ENCODE results near the gene ZNF784. TPM values are rescaled to one million over a fixed set of nuclear protein-coding genes. Genes with fewer than 3 reads are reported as not detected.

Gene ZNF784
- total and polyA plus RNA-seq, 2 of the 4 experiments (the other 2 are of a cell fraction), result 2.5 to 3.7 TPM

- CTCF ChIA-PET, result no interaction called here
- no peak overlapping the region for H3K14ac ChIP-seq (replicated peaks; ENCODE audit: low read depth, low read length)
- peaks cover 58% of the 10 kb centered on the region for H3K36me3 ChIP-seq (ENCODE audit: control insufficient read depth, insufficient read depth, low read length)
- no peak overlapping the region for H3K4me3 ChIP-seq (ENCODE audit: insufficient read depth, low read depth, low read length)
- no peak overlapping the region for H2BK20ac ChIP-seq (ENCODE audit: low read depth, low read length)
- no peak overlapping the region for H3K4ac ChIP-seq (ENCODE audit: low read depth, low read length)
- 91 to 100% methylated on average over 3 to 11 of the region's 43 CpGs for WGBS, 2 experiments (ENCODE audit: extremely low coverage in 2 of 2, insufficient read length in 1 of 2)
- H2BK15ac ChIP-seq (ENCODE audit: low read depth, low read length), result no peak overlapping the region
- POLR2A ChIA-PET (ENCODE audit: unreplicated experiment), result no interaction called here
- H3K23ac ChIP-seq (ENCODE audit: low read depth, low read length), result no peak overlapping the region
- no peak for ATAC-seq (ENCODE audit: low read depth)
- 0 out of 2 replicates have a peak, but pooled peaks cover 2% of the 10 kb centered on the region for H3K4me1 ChIP-seq (ENCODE audit: control insufficient read depth, insufficient read depth, low read length)
- no peaks in the 10 kb centered on the region for H3K9me1 ChIP-seq (ENCODE audit: insufficient read depth, low read length)
- no peak for DNase-seq
- in situ Hi-C loops (cut with MboI; ENCODE audit: low sequenced_read_pairs) (loop anchor here (25.0 kb wide), 2 partner anchors 1207 to 1532 kb away; partner anchors contain the start of genes CDC42EP5, CNOT3 and LENG9), dilution Hi-C loops (cut with HindIII; ENCODE audit: low sequenced_read_pairs, unreplicated experiment) (no loop called here), intact Hi-C loops (cut with micrococcal nuclease) (no loop called here)
- H2AFZ ChIP-seq (replicated peaks; ENCODE audit: low read length, poor library complexity), result no peak overlapping the region
- no peak overlapping the region for H3K4me2 ChIP-seq (ENCODE audit: low read depth, low read length)
- peak overlapping the region; percentile 7 for H2AK9ac ChIP-seq (replicated peaks; ENCODE audit: low read depth, low read length, poor library complexity)
- H4K8ac ChIP-seq (ENCODE audit: low read depth in 2 of 2, low read length in 2 of 2), result no peak overlapping the region
- no peak overlapping the region for H3K18ac ChIP-seq (ENCODE audit: low read depth, low read length)
- H3K79me1 ChIP-seq (ENCODE audit: low read depth in 1 of 2, low read length in 2 of 2), result peaks cover 19 to 53% of the 10 kb centered on the region in 2 experiments
- H3K56ac ChIP-seq (ENCODE audit: extremely low read depth, insufficient read depth, low read length), result no peak overlapping the region
- no peak overlapping the region for H4K91ac ChIP-seq (ENCODE audit: insufficient read depth, low read depth, low read length)
- H2AK5ac ChIP-seq (ENCODE audit: low read depth, low read length), result no peak overlapping the region
- no peak overlapping the region for H4K5ac ChIP-seq (ENCODE audit: low read depth, low read length)
- H3K27ac ChIP-seq (ENCODE audit: insufficient read depth, low read length), result no peak overlapping the region
- no peak overlapping the region for H2BK120ac ChIP-seq (ENCODE audit: low read depth, low read length)
- peaks cover 78% of the 10 kb centered on the region for H4K20me1 ChIP-seq (ENCODE audit: insufficient read depth, low read length)
- no peaks in the 10 kb centered on the region for H3K9me3 ChIP-seq (ENCODE audit: control insufficient read depth, insufficient read depth, low read length)
- H3K27me3 ChIP-seq (ENCODE audit: control insufficient read depth, insufficient read depth, low read length), result no peaks in the 10 kb centered on the region
- H3K9ac ChIP-seq (ENCODE audit: low read depth, low read length), result no peak overlapping the region
- no TSS peak for BruUV-seq (replicated peaks)
- H2BK5ac ChIP-seq (ENCODE audit: low read depth, low read length, poor library complexity, severe bottlenecking), result no peak overlapping the region
- TF ChIP-seq RAD21 (IDR thresholded peaks at IDR 0.05; ENCODE audit: low read length) (no peak), USF2 (IDR thresholded peaks at IDR 0.05; ENCODE audit: low read depth, low read length) (no peak), SMC3 (IDR thresholded peaks at IDR 0.05; ENCODE audit: low read depth, low read length) (no peak), NFE2L2 (IDR thresholded peaks at IDR 0.05; ENCODE audit: low read depth, low read length) (no peak), RCOR1 (IDR thresholded peaks at IDR 0.05; ENCODE audit: insufficient replicate concordance, low read length) (no peak), MAFK (IDR thresholded peaks at IDR 0.05; ENCODE audit: low read depth, low read length) (no peak), FOS (IDR thresholded peaks at IDR 0.05; ENCODE audit: low read depth, low read length) (no peak), ELK1 (IDR thresholded peaks at IDR 0.05; ENCODE audit: borderline replicate concordance, low read depth, low read length) (no peak), RFX5 (IDR thresholded peaks at IDR 0.05; ENCODE audit: low read depth, low read length) (no peak), CEBPB (IDR thresholded peaks at IDR 0.05; ENCODE audit: low read depth, low read length) (no peak), CHD1 (IDR thresholded peaks at IDR 0.05; ENCODE audit: low read depth, low read length) (no peak), POLR2A (IDR thresholded peaks at IDR 0.05; ENCODE audit: low read depth, low read length) (no peak), MXI1 (IDR thresholded peaks at IDR 0.05; ENCODE audit: borderline replicate concordance, low read depth, low read length) (no peak), BHLHE40 (IDR thresholded peaks at IDR 0.05; ENCODE audit: low read depth, low read length) (no peak), MAZ (IDR thresholded peaks at IDR 0.05; ENCODE audit: borderline replicate concordance, low read depth, low read length) (no peak)
Observed at GRCh38 chr19:55669418-55670279, 45.3 kb upstream of the ZNF784 start.

All from IMR-90 (cell line).